ENCODE measurements around the gene ISG15.
"Not testable (repeated sequence)": the region's sequence is repeated elsewhere in the genome, so short reads cannot be mapped to it uniquely, and the experiment has no call there.

Gene ISG15

GRCh38 chr1:1011396-1011949, 1.8 kb upstream of the ISG15 start:
- DNase-seq (ENCODE audit: low read depth in 1 of 2, low spot score in 1 of 2): no peak

GRCh38 chr1:1012736-1013104, 577 bp upstream of the ISG15 start:
- DNase-seq (ENCODE audit: low read depth in 1 of 2, low spot score in 1 of 2): not testable (repeated sequence)

- no peak for DNase-seq (ENCODE audit: low read depth in 1 of 2, low spot score in 1 of 2)
Measured at GRCh38 chr1:1013922-1014648, 788 bp downstream of the ISG15 start.

- DNase-seq (ENCODE audit: low read depth in 1 of 2, low spot score in 1 of 2): no peak
Measured at GRCh38 chr1:1014799-1015681, 1.7 kb downstream of the ISG15 start.

DNA sequence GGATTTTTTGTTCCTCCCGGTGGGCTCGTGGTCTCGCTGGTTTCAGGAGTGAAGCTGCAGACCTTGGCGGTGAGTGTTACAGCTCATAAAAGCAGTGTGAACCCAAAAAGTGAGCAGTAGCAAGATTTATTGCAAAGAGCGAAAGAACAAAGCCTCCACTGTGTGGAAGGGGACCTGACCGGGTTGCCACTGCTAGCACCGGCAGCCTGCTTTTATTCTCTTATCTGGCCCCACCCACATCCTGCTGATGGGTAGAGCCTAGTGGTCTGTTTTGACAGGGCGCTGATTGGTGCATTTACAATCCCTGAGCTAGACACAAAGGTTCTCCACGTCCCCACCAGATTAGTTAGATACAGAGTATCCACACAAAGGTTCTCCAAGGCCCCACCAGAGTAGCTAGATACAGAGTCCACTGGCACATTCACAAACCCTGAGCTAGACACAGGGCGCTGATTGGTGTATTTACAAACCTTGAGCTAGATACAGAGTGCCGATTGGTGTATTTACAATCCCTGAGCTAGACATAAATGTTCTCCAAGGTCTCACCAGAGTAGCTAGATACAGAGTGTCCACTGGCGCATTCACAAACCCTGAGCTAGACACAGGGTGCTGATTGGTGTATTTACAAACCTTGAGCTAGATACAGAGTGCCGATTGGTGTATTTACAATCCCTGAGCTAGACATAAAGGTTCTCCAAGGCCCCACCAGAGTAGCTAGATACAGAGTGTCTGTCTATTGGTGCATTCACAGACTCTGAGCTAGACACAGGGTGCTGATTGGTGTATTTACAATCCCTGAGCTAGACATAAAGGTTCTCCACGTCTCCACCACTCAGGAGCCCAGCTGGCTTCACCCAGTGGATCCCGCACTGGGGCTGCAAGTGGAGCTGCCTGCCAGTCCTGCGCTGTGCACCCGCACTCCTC, 4.4 kb downstream of the ISG15 start:
- not testable (repeated sequence) for DNase-seq (ENCODE audit: low read depth in 1 of 2, low spot score in 1 of 2)

DNA sequence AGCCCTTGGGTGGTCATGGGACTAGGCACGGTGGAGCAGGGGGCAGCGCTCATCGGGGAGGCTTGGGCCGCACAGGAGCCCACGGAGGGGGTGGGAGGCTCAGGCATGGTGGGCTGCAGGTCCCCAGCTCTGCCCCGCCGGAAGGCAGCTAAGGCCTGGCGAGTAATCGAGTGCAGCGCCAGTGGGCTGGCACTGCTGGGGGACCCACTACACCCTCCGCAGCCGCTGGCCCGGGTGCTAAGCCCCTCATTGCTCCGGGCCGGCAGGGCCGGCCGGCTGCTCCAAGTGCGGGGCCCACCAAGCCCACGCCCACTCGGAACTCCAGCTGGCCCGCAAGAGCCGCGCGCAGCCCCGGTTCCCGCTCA, 5.0 kb downstream of the ISG15 start:
- not testable (repeated sequence) for DNase-seq (ENCODE audit: low read depth in 1 of 2, low spot score in 1 of 2)

- peak; percentile 59 to 71 for DNase-seq (ENCODE audit: low read depth in 1 of 2, low spot score in 1 of 2)
Measured at GRCh38 chr1:1019122-1019999, 6.1 kb downstream of the ISG15 start.

DNA sequence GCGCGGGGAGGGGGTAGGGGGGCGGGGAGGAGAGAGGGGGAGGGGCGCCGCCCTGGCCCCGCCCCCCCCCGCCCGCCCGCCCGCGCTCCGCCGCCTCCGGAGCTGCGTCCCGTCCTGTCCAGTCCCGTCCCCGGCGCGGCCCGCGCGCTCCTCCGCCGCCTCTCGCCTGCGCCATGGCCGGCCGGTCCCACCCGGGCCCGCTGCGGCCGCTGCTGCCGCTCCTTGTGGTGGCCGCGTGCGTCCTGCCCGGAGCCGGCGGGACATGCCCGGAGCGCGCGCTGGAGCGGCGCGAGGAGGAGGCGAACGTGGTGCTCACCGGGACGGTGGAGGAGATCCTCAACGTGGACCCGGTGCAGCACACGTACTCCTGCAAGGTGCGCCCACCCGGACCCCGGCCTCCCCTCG, 6.7 kb downstream of the ISG15 start, which contains the start of gene AGRN:
TSS of gene AGRN (plus strand) at position 121 of the 405 bp plus-strand sequence. CDS start at position 174, 53 bp downstream.
- no peak for DNase-seq (ENCODE audit: low read depth in 1 of 2, low spot score in 1 of 2)

DNA sequence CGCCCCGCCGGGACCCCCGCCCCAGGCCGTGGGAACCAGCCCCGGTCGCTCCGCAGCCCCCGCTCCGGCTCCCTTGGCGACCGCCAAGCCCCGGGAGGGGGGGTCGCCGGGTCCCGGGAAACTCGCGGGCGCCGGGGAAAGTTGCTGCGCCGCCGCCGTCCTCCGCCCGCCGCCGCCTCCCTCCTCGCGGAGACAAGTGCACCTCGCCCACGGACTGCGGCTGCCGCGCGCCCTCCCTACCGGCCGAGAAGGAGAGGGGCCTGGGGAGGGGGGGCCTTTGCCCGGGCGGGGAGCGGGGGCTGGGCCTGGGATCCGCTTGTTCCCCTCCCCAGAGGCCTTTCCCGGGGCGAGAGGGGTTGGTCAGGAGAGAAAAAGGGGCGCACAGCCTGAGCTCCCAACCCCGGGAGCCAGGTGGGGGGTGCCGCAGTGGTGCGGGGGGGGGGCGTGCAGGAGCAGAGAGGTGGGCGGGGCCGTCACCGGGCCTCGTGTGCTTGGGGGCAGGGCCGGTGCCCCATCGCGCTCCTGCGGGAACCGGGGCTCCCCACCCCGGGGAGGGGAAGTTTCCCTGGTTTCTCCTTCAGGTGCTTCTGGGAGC, 7.2 kb downstream of the ISG15 start:
- no peak for DNase-seq (ENCODE audit: low read depth in 1 of 2, low spot score in 1 of 2)

DNA sequence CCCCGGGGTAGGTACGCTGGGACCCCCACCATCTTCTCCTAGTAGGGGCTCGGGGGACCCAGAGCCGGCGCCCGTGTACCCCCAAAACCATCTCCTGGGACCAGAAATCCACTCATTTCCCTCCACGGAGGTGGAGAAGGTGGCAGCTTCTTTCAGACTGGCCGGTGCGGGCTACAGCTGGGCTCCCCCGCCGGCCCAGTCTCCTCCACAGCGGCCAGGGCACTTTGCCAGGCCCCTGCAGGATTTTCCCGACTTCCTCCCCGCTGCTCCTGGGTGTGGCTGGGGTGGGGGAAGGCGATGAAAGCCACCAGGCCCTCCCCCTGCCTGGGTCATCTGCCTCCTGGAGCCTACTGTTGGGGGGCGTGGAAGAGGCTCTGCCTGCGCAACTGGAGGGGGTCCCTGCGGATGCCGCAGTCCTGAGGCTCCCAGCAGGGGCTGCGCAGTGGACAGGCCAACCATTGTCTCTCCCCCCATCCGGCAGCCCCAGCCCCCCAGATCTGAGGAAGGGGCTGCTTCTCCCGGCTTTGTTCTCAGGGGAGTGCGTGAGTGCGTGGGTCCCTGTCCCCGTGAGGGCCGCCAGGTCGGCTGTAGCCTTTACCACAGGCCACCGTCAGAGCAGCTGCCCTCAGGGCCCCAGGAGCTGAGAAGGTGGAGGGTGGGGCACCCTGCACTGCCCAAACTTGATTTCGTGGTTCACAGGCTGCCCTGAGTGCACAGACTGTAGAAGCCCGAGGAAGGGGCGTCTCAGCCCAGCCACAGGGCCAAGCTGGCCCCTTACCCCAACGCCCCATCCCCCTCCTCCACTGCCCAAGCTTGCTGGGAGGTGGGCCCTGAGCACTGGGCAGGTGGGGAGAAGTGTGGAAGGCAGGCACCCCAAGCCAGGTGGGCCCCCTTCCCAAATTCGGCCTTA, 8.0 kb downstream of the ISG15 start:
- no peak for DNase-seq (ENCODE audit: low read depth in 1 of 2, low spot score in 1 of 2)

DNA sequence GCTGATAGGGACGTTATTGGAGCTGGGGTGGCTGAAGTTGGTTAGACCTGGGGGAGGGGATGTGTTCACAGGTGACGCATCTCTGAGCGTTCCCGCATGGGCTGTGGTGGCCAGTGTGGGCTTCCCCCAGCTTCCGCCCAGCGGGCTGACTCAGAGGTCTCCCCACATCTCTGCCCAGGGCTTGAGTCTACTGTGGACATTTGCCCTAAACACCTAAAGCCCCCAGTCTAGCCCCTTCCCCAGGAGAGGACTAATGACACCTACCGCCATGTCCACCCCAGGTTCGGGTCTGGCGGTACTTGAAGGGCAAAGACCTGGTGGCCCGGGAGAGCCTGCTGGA, 8.6 kb downstream of the ISG15 start:
- no peak for DNase-seq (ENCODE audit: low read depth in 1 of 2, low spot score in 1 of 2)

- DNase-seq (ENCODE audit: low read depth in 1 of 2, low spot score in 1 of 2): no peak
Measured at GRCh38 chr1:1022302-1023009, 9.2 kb downstream of the ISG15 start.

GRCh38 chr1:1023700-1024099, 10.4 kb downstream of the ISG15 start:
- no peak for DNase-seq (ENCODE audit: low read depth in 1 of 2, low spot score in 1 of 2)

DNA sequence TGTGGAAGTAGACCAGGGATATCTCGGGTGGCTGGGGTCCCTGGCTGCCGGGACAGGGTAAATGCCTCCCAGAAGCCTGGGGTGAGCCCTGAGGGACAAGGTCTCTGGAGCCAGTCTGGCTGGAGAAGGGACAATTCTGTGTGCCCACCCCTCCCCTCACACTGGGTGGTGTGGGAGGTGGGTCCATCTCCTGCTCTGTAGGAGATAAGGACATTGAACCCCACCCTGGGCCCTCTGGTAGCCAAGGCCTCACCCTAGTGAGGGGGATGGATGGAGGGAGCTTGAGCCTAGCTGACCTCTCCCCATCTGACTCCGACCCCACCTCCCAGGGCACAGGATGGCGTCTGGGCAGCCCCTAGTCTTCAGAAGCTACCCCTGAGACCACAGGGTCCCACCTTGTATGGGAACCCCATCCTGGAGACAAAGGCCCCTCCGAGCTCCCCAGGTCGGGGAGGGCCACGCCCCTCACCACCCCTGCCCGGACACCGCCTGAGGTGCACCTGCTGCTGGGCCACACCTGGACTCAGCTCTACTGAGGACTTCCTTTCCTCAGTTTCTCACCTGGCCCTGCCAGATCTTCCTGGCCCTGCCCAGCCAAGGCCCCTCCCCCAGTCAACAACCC, 11.0 kb downstream of the ISG15 start:
- no peak for DNase-seq (ENCODE audit: low read depth in 1 of 2, low spot score in 1 of 2)

DNA sequence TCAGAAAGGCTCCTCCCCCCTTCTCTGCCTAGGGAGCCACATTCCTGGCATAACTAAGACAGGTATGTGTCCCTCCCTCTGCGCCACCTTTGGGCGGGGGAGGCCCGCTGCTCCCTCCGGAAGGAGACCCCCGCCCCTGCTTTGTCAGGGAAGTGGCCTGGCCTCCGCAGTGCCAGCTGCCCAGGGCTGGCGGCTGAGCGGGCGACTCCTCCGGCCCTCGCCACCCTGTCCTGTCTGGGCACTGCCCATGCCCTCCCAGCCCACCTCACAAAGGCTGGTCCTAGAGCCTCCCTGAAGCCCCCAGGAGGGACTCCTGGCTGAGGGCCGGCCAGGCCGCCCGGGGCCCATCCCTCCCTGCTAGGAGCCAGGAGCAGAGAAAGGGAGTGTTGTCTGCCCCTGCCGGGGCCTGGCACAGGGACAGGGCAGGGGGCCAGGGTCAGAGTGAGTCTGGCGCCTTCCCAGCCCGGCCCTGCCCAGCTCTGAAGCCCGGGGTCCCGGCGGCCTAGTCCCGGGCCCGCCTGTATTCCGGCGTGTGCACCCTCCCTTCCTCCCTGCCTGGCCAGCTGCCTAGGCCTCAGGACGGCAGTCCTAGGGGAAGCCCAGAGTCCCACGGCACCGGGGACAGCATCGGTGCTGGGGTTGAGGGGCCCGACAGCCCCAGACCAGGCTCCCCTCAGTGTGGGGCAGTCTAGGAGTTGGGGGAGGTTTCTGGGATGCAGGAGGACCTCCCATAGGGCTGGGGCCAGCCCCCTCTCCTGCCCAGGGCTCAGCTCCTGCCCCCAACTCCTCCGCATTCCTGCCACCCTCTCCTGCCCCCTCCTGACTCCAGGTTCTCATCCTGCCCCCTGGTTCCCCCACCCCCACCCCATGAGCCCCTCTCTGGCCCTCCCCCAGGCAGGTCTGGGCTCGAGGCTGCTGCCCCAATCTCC, 11.7 kb downstream of the ISG15 start:
- no peak for DNase-seq (ENCODE audit: low read depth in 1 of 2, low spot score in 1 of 2)

- no peak for DNase-seq (ENCODE audit: low read depth in 1 of 2, low spot score in 1 of 2)
Measured at GRCh38 chr1:1025730-1026129, 12.4 kb downstream of the ISG15 start.
